CD4-positive, alpha-beta memory T cell (primary cell): Measurements from ENCODE around the gene SMIM45.
A peak's percentile ranks its signal among the peaks of the same experiment; 100 is the strongest.

Source experiments
- CTCF ChIA-PET: fragments of 350-600 bp; sonication (Branson Sonifier 250); formaldehyde crosslinking; loops from one replicate; lab custom pipeline; 2021; ENCODE audit warnings: inconsistent platforms; ENCODE audit not compliant: partially characterized antibody; lab: Charles Lee
- POLR2A ChIA-PET: fragments of 350-600 bp; sonication (Branson Sonifier 250); formaldehyde crosslinking; loops from one replicate; lab custom pipeline; 2021; ENCODE audit not compliant: partially characterized antibody; lab: Charles Lee
- DNase-seq, 5 donors: peaks; one replicate each; pipeline versions ENCODE4 v3.0.0 to v3.0.0-alpha.2; 2020 to 2022; ENCODE audit warnings: mixed read lengths in 1 of 5
- H3K27ac ChIP-seq: one replicate; pipeline ENCODE4 v1.7.0; 2013; ENCODE audit warnings: low read depth, low read length
- H3K27me3 ChIP-seq: 2 replicates; pipeline ENCODE4 v1.7.0; 2013; ENCODE audit warnings: mild to moderate bottlenecking, low read length, moderate library complexity; ENCODE audit not compliant: insufficient read depth
- H3K36me3 ChIP-seq: 2 replicates; pipeline ENCODE4 v1.7.0; 2013; ENCODE audit warnings: mild to moderate bottlenecking, low read length, moderate library complexity; ENCODE audit not compliant: insufficient read depth
- H3K4me1 ChIP-seq: 2 replicates; pipeline ENCODE4 v1.7.0; 2013; ENCODE audit warnings: mild to moderate bottlenecking, low read length, moderate library complexity; ENCODE audit not compliant: insufficient read depth
- H3K4me3 ChIP-seq, 2 donors: one replicate each; pipeline ENCODE4 v1.7.0; 2013; ENCODE audit warnings: low read length in 2 of 2, mild to moderate bottlenecking in 1 of 2
- H3K9me3 ChIP-seq, 2 donors: one replicate each; pipeline ENCODE4 v1.7.0; 2013; ENCODE audit warnings: low read length in 2 of 2, control low read depth in 1 of 2; ENCODE audit not compliant: control insufficient read depth in 1 of 2
- H3K27ac Mint-ChIP-seq, 7 donors: one replicate each; pipeline ENCODE4 v1.8.0; 2020 to 2021; ENCODE audit warnings: mixed read lengths in 7 of 7, mild to moderate bottlenecking in 6 of 7, inconsistent platforms in 3 of 7, moderate library complexity in 3 of 7
- H3K27me3 Mint-ChIP-seq, 2 donors: one replicate each; pipeline ENCODE4 v1.8.0; 2020 to 2021; ENCODE audit warnings: mixed read lengths in 2 of 2
- H3K36me3 Mint-ChIP-seq, 2 donors: one replicate each; pipeline ENCODE4 v1.8.0; 2020 to 2021; ENCODE audit warnings: mixed read lengths in 2 of 2, inconsistent platforms in 1 of 2, mild to moderate bottlenecking in 1 of 2
- H3K4me1 Mint-ChIP-seq, 4 donors: one replicate each; pipeline ENCODE4 v1.8.0; 2020 to 2021; ENCODE audit warnings: mixed read lengths in 4 of 4, mild to moderate bottlenecking in 1 of 4
- H3K4me3 Mint-ChIP-seq, 8 donors: one replicate each; pipeline ENCODE4 v1.8.0; 2020 to 2021; ENCODE audit warnings: mixed read lengths in 8 of 8, mild to moderate bottlenecking in 7 of 8, moderate library complexity in 6 of 8, inconsistent platforms in 3 of 8
- H3K9me3 Mint-ChIP-seq, 8 donors: one replicate each; pipeline ENCODE4 v1.8.0; 2020 to 2021; ENCODE audit warnings: mixed read lengths in 8 of 8, mild to moderate bottlenecking in 5 of 8, inconsistent platforms in 3 of 8, moderate library complexity in 1 of 8
- intact Hi-C: fragments of 100-400 bp; cut with micrococcal nuclease; formaldehyde crosslinking; loops from one replicate; pipeline ENCODE4 v1.15.1; 2023

The SMIM45 gene

GRCh38 chr22:41920271-41920976 is 31.5 kb upstream of the SMIM45 start:
- Mint-ChIP-seq H3K9me3 (peaks cover 0 to 3% (median 0%) of the 10 kb centered on the region in 8 donors), H3K4me3 (peak overlapping the region in 6 of 8 donors; percentile 12 to 73 (median 52)), H3K27me3 (peaks cover 2 to 6% of the 10 kb centered on the region in 2 donors), H3K27ac (peak overlapping the region in 3 of 7 donors; percentile 23 to 89 (median 62)), H3K4me1 (peaks cover 5 to 29% (median 18%) of the 10 kb centered on the region in 4 donors), H3K36me3 (no peaks in the 10 kb centered on the region)
- intact Hi-C loops: no loop called here
- Histone ChIP-seq H3K4me3 (no peak overlapping the region), H3K27me3 (no peaks in the 10 kb centered on the region), H3K4me1 (peaks cover 26% of the 10 kb centered on the region), H3K27ac (no peak overlapping the region), H3K9me3 (no peaks in the 10 kb centered on the region), H3K36me3 (no peaks in the 10 kb centered on the region)
- no peak for DNase-seq
- ChIA-PET CTCF (interaction anchor here (1.6 to 2.1 kb wide), 2 partner anchors 20 to 174 kb away, joined by 4 to 7 read pairs; no protein-coding TSS in a partner anchor), POLR2A (interaction anchor here (1.1 to 5.8 kb wide), 4 partner anchors 9 to 19 kb away, joined by 5 to 50 read pairs (median 8); no protein-coding TSS in a partner anchor)

GRCh38 chr22:41922328-41922727 is 29.6 kb upstream of the SMIM45 start:
- CTCF ChIA-PET: no interaction called here

GRCh38 chr22:41922940-41923594 is 28.9 kb upstream of the SMIM45 start:
- Mint-ChIP-seq H3K4me3 (peak overlapping the region in 1 of 8 donors; percentile 52), H3K27me3 (no peaks in the 10 kb centered on the region), H3K9me3 (peaks cover 0 to 3% (median 0%) of the 10 kb centered on the region in 8 donors), H3K4me1 (peaks cover 7 to 32% (median 17%) of the 10 kb centered on the region in 4 donors), H3K36me3 (no peaks in the 10 kb centered on the region), H3K27ac (peak overlapping the region in 1 of 7 donors; percentile 30)
- no peak for DNase-seq
- CTCF ChIA-PET: interaction anchor here (4.9 to 6.7 kb wide), 2 partner anchors 15 to 225 kb away, joined by 22 to 115 read pairs; partner anchors contain the start of gene MEI1
- H3K9me3 ChIP-seq: no peaks in the 10 kb centered on the region
- intact Hi-C loops: no loop called here
- H3K27me3 ChIP-seq: no peaks in the 10 kb centered on the region
- POLR2A ChIA-PET: interaction anchor here (8.0 kb wide), 1 partner anchor 16 kb away, joined by 223 read pairs; no protein-coding TSS in a partner anchor
- H3K27ac ChIP-seq: no peak overlapping the region
- H3K36me3 ChIP-seq: no peaks in the 10 kb centered on the region
- peaks cover 27% of the 10 kb centered on the region for H3K4me1 ChIP-seq
- no peak overlapping the region for H3K4me3 ChIP-seq

More at GRCh38 chr22:41922328-41922727, 29.6 kb upstream of the SMIM45 start:
- H3K4me3 ChIP-seq: no peak overlapping the region
- intact Hi-C loops: no loop called here
- H3K27ac ChIP-seq: no peak overlapping the region
- Mint-ChIP-seq H3K4me3 (peak overlapping the region in 2 of 8 donors; percentile 10 to 21), H3K36me3 (no peaks in the 10 kb centered on the region), H3K4me1 (peaks cover 5 to 27% (median 18%) of the 10 kb centered on the region in 4 donors), H3K27me3 (no peaks in the 10 kb centered on the region), H3K27ac (peak overlapping the region in 2 of 7 donors; percentile 18 to 30), H3K9me3 (peaks cover 0 to 3% (median 0%) of the 10 kb centered on the region in 8 donors)
- H3K27me3 ChIP-seq: no peaks in the 10 kb centered on the region
- no peaks in the 10 kb centered on the region for H3K36me3 ChIP-seq
- no peak for DNase-seq
- peaks cover 26% of the 10 kb centered on the region for H3K4me1 ChIP-seq
- POLR2A ChIA-PET: interaction anchor here (8.0 kb wide), 1 partner anchor 16 kb away, joined by 223 read pairs; no protein-coding TSS in a partner anchor
- H3K9me3 ChIP-seq: no peaks in the 10 kb centered on the region

GRCh38 chr22:41923595-41924276 is 28.2 kb upstream of the SMIM45 start:
- no peaks in the 10 kb centered on the region for H3K36me3 ChIP-seq
- intact Hi-C loops: no loop called here
- no peaks in the 10 kb centered on the region for H3K36me3 Mint-ChIP-seq
- peaks cover 27% of the 10 kb centered on the region for H3K4me1 ChIP-seq
- no peaks in the 10 kb centered on the region for H3K9me3 ChIP-seq
- no peak overlapping the region for H3K27ac Mint-ChIP-seq
- H3K4me1 Mint-ChIP-seq: peaks cover 4 to 32% (median 14%) of the 10 kb centered on the region in 4 donors
- CTCF ChIA-PET: interaction anchor here (4.9 to 6.7 kb wide), 2 partner anchors 14 to 226 kb away, joined by 22 to 115 read pairs; partner anchors contain the start of gene MEI1
- no peak overlapping the region for H3K4me3 Mint-ChIP-seq
- no peak overlapping the region for H3K4me3 ChIP-seq
- no peak for DNase-seq
- H3K27me3 ChIP-seq: no peaks in the 10 kb centered on the region
- peaks cover 0 to 3% (median 0%) of the 10 kb centered on the region in 8 donors for H3K9me3 Mint-ChIP-seq
- H3K27me3 Mint-ChIP-seq: no peaks in the 10 kb centered on the region
- no peak overlapping the region for H3K27ac ChIP-seq
- POLR2A ChIA-PET: interaction anchor here (8.0 kb wide), 1 partner anchor 15 kb away, joined by 223 read pairs; no protein-coding TSS in a partner anchor

GRCh38 chr22:41925783-41926460 is 26.0 kb upstream of the SMIM45 start:
- Histone ChIP-seq H3K27ac (no peak overlapping the region), H3K36me3 (no peaks in the 10 kb centered on the region), H3K4me3 (peak overlapping the region in 1 of 2 donors; percentile 43), H3K27me3 (no peaks in the 10 kb centered on the region), H3K4me1 (peaks cover 15% of the 10 kb centered on the region), H3K9me3 (no peaks in the 10 kb centered on the region)
- Mint-ChIP-seq H3K4me3 (peak overlapping the region; percentile 73 to 87 (median 82)), H3K36me3 (no peaks in the 10 kb centered on the region), H3K27me3 (no peaks in the 10 kb centered on the region), H3K9me3 (peaks cover 0 to 3% (median 0%) of the 10 kb centered on the region in 8 donors), H3K27ac (peak overlapping the region; percentile 57 to 83 (median 71)), H3K4me1 (peaks cover 3 to 25% (median 9%) of the 10 kb centered on the region in 4 donors)
- intact Hi-C loops: loop anchor here (1.0 to 5.0 kb wide), 2 partner anchors 14 to 64 kb away; no protein-coding TSS in a partner anchor
- DNase-seq: peak; percentile 73 to 82 (median 77)
- ChIA-PET CTCF (interaction anchor here (0.6 to 6.7 kb wide), 23 partner anchors 9 to 259 kb away, joined by 3 to 115 read pairs (median 4); partner anchors contain the start of genes CCDC134, CENPM and MEI1), POLR2A (interaction anchor here (0.7 to 8.0 kb wide), 17 partner anchors 9 to 518 kb away, joined by 3 to 223 read pairs (median 6); partner anchors contain the start of genes CCDC134, CENPM, SHISA8 and SMDT1)

- Mint-ChIP-seq H3K27me3 (no peaks in the 10 kb centered on the region), H3K36me3 (no peaks in the 10 kb centered on the region), H3K4me3 (peak overlapping the region in 7 of 8 donors; percentile 33 to 80 (median 69)), H3K27ac (peak overlapping the region in 2 of 7 donors; percentile 42 to 85), H3K4me1 (peaks cover 3 to 25% (median 10%) of the 10 kb centered on the region in 4 donors), H3K9me3 (peaks cover 0 to 3% (median 0%) of the 10 kb centered on the region in 8 donors)
- intact Hi-C loops: loop anchor here (5.0 kb wide), 1 partner anchor 66 kb away; no protein-coding TSS in a partner anchor
- POLR2A ChIA-PET: interaction anchor here (0.7 to 8.0 kb wide), 4 partner anchors 11 to 147 kb away, joined by 3 to 223 read pairs (median 26); partner anchors contain the start of gene SREBF2
- Histone ChIP-seq H3K4me3 (no peak overlapping the region), H3K9me3 (no peaks in the 10 kb centered on the region), H3K27ac (no peak overlapping the region), H3K4me1 (peaks cover 15% of the 10 kb centered on the region), H3K36me3 (no peaks in the 10 kb centered on the region), H3K27me3 (no peaks in the 10 kb centered on the region)
- DNase-seq: no peak
- CTCF ChIA-PET: interaction anchor here (1.3 to 6.7 kb wide), 3 partner anchors 10 to 230 kb away, joined by 3 to 115 read pairs (median 22); partner anchors contain the start of gene MEI1
These were observed 24.1 kb upstream of the SMIM45 start for GRCh38 chr22:41927813-41928212.
